GM12874 (cell line): Measurements from ENCODE around the gene NTNG2.
A peak's percentile ranks its signal among the peaks of the same experiment; 100 is the strongest.

Source experiments
- CTCF ChIP-seq: IDR thresholded peaks from 2 replicates; pipeline ENCODE4 v1.5.1; 2011; ENCODE audit warnings: low read depth, mild to moderate bottlenecking, control low read depth, low read length, moderate library complexity; ENCODE audit not compliant: insufficient read depth

NTNG2 gene

GRCh38 chr9:132233138-132233537 is 71.3 kb downstream of the NTNG2 start:
- TF ChIP-seq CTCF = no peak

GRCh38 chr9:132234535-132234934 is 72.7 kb downstream of the NTNG2 start:
- TF ChIP-seq CTCF = no peak

- no peak for TF ChIP-seq CTCF
Observed at GRCh38 chr9:132235125-132235524, 73.3 kb downstream of the NTNG2 start.

GRCh38 chr9:132235894-132236661 is 74.2 kb downstream of the NTNG2 start:
- peak; percentile 98 for TF ChIP-seq CTCF

- no peak for TF ChIP-seq CTCF
Observed at GRCh38 chr9:132236662-132237311, 74.9 kb downstream of the NTNG2 start.

GRCh38 chr9:132237481-132237880 is 75.6 kb downstream of the NTNG2 start:
- no peak for TF ChIP-seq CTCF

GRCh38 chr9:132238026-132238972 is 76.4 kb downstream of the NTNG2 start:
- no peak for TF ChIP-seq CTCF
